ENCODE measurements around the gene RAB31.

GRCh38 chr18:9710037-9710436 lies 1.9 kb downstream of the RAB31 start:
- TF ChIP-seq CTCF (IDR thresholded peaks at IDR 0.05) (no peak), POLR2A (IDR thresholded peaks at IDR 0.05) (no peak)
